Esophagus squamous epithelium (tissue), 4 donors: ENCODE data around the gene ZNF609.

Experiments used
- POLR2A ChIP-seq, 4 donors: fragments of 450-650 bp; IDR thresholded peaks; one replicate each; pipeline ENCODE4 v1.6.1; 2017; ENCODE audit warnings: antibody characterized with exemption in 4 of 4, mild to moderate bottlenecking in 4 of 4, moderate library complexity in 3 of 4
- TF ChIP-seq, protein P1 (sequence below), 6 experiments: fragments of 450-650 bp in 4 of 6; fragments of 200-600 bp in 2 of 6; sonication (generic) in 2 of 6; IDR thresholded peaks; one replicate each; pipeline ENCODE4 v1.5.1; 2016 to 2019; ENCODE audit warnings: antibody characterized with exemption in 6 of 6, mild to moderate bottlenecking in 4 of 6, moderate library complexity in 4 of 6

DNA sequence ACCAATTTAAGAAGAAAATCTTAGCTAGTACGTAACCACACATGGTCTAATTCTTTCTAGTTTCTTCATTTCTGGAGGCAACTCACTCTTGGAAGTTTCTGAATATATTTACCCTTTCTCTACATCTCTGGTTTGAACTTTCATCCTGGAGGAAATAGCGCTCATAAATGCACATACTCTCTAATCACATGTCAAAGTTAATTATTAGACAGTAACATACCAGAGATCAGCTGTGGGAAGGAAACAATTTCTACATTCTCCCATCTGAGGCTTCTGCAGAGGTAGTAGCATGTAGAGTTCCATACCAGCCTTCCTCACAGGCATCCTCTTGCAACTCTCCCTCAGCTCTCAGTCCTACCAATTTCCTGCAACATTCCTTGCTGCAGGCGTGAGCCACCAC, 182.5 kb downstream of the ZNF609 start:
- TF ChIP-seq, protein P1, sequence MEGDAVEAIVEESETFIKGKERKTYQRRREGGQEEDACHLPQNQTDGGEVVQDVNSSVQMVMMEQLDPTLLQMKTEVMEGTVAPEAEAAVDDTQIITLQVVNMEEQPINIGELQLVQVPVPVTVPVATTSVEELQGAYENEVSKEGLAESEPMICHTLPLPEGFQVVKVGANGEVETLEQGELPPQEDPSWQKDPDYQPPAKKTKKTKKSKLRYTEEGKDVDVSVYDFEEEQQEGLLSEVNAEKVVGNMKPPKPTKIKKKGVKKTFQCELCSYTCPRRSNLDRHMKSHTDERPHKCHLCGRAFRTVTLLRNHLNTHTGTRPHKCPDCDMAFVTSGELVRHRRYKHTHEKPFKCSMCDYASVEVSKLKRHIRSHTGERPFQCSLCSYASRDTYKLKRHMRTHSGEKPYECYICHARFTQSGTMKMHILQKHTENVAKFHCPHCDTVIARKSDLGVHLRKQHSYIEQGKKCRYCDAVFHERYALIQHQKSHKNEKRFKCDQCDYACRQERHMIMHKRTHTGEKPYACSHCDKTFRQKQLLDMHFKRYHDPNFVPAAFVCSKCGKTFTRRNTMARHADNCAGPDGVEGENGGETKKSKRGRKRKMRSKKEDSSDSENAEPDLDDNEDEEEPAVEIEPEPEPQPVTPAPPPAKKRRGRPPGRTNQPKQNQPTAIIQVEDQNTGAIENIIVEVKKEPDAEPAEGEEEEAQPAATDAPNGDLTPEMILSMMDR (IDR thresholded peaks at IDR 0.05) = no peak
- no peak for TF ChIP-seq POLR2A (IDR thresholded peaks at IDR 0.05)
